ENCODE data around the gene ZBTB44.
"Not testable (repeated sequence)": the region's sequence is repeated elsewhere in the genome, so short reads cannot be mapped to it uniquely, and the experiment has no call there.

The ZBTB44 gene

GRCh38 chr11:130249371-130249770, 65.3 kb downstream of the ZBTB44 start:
- no peak for DNase-seq (ENCODE audit: low spot score)

- DNase-seq (ENCODE audit: low spot score): no peak
Observed at GRCh38 chr11:130247319-130247718, 67.4 kb downstream of the ZBTB44 start.

GRCh38 chr11:130246738-130247137, 68.0 kb downstream of the ZBTB44 start:
- no peak for DNase-seq (ENCODE audit: low spot score)

- DNase-seq (ENCODE audit: low spot score): no peak
Observed at GRCh38 chr11:130246270-130246669, 68.4 kb downstream of the ZBTB44 start.

GRCh38 chr11:130245375-130245774, 69.3 kb downstream of the ZBTB44 start:
- not testable (repeated sequence) for DNase-seq (ENCODE audit: low spot score)

- no peak for DNase-seq (ENCODE audit: low spot score)
Observed at GRCh38 chr11:130244848-130245247, 69.9 kb downstream of the ZBTB44 start.

- no peak for DNase-seq (ENCODE audit: low spot score)
Observed at GRCh38 chr11:130243816-130244215, 70.9 kb downstream of the ZBTB44 start.

GRCh38 chr11:130241713-130242112, 73.0 kb downstream of the ZBTB44 start:
- no peak for DNase-seq (ENCODE audit: low spot score)

- no peak for DNase-seq (ENCODE audit: low spot score)
Observed at GRCh38 chr11:130237282-130238006, 77.3 kb downstream of the ZBTB44 start.

- DNase-seq (ENCODE audit: low spot score): no peak
Observed at GRCh38 chr11:130234315-130234714, 80.4 kb downstream of the ZBTB44 start.

- not testable (repeated sequence) for DNase-seq (ENCODE audit: low spot score)
Observed at GRCh38 chr11:130233888-130234287, 80.8 kb downstream of the ZBTB44 start.

GRCh38 chr11:130233486-130233885, 81.2 kb downstream of the ZBTB44 start:
- DNase-seq (ENCODE audit: low spot score): not testable (repeated sequence)

GRCh38 chr11:130227373-130227772, 87.3 kb downstream of the ZBTB44 start:
- no peak for DNase-seq (ENCODE audit: low spot score)

- no peak for DNase-seq (ENCODE audit: low spot score)
Observed at GRCh38 chr11:130223291-130223971, 91.3 kb downstream of the ZBTB44 start.

GRCh38 chr11:130220311-130221035, 94.2 kb downstream of the ZBTB44 start:
- DNase-seq (ENCODE audit: low spot score): no peak

- DNase-seq (ENCODE audit: low spot score): no peak
Observed at GRCh38 chr11:130219148-130219547, 95.6 kb downstream of the ZBTB44 start.

- no peak for DNase-seq (ENCODE audit: low spot score)
Observed at GRCh38 chr11:130218501-130219070, 96.1 kb downstream of the ZBTB44 start.

GRCh38 chr11:130217133-130218031, 97.3 kb downstream of the ZBTB44 start:
- DNase-seq (ENCODE audit: low spot score): no peak

GRCh38 chr11:130216591-130217132, 98.1 kb downstream of the ZBTB44 start:
- no peak for DNase-seq (ENCODE audit: low spot score)

GRCh38 chr11:130216221-130216550, 98.5 kb downstream of the ZBTB44 start:
- DNase-seq (ENCODE audit: low spot score): no peak

- no peak for DNase-seq (ENCODE audit: low spot score)
Observed at GRCh38 chr11:130215531-130216220, 99.0 kb downstream of the ZBTB44 start.
